ENCODE data around the gene ERC2. TPM values are rescaled to one million over a fixed set of nuclear protein-coding genes. Genes with fewer than 3 reads are reported as not detected.

Gene ERC2
- total and polyA plus RNA-seq, 2 of the 8 experiments (the other 6 are each of a cell fraction or from before 2014, with no cell fraction given), result 16.4 to 22.8 TPM

GRCh38 chr3:56055546-56055945 lies 412.7 kb downstream of the ERC2 start:
- Histone ChIP-seq H2AK5ac (ENCODE audit: low read depth, low read length) (no peak overlapping the region), H3K4ac (replicated peaks; ENCODE audit: insufficient read length, low read depth, low read length) (no peak overlapping the region), H3K56ac (replicated peaks; ENCODE audit: insufficient read length, low read depth, low read length) (no peak overlapping the region), H3K9ac (replicated peaks in 1 of 4; ENCODE audit: extremely low read depth in 1 of 4, low read depth in 3 of 4, low read length in 3 of 4) (no peak overlapping the region), H3K23ac (ENCODE audit: insufficient read length) (no peak overlapping the region), H3K27me3 (replicated peaks in 1 of 4; ENCODE audit: control insufficient read depth in 3 of 4, extremely low read depth in 1 of 4, insufficient read depth in 3 of 4, low read length in 3 of 4) (no peaks in the 10 kb centered on the region), H2BK120ac (replicated peaks; ENCODE audit: low read depth, low read length) (no peak overlapping the region), H3K27ac (ENCODE audit: low read depth, low read length) (no peak overlapping the region), H4K5ac (ENCODE audit: insufficient read length, low read depth, low read length) (no peak overlapping the region), H3K4me2 (ENCODE audit: insufficient read depth in 1 of 2, low read depth in 2 of 2, low read length in 2 of 2) (no peak overlapping the region), H3K79me1 (ENCODE audit: low read depth, low read length) (no peaks in the 10 kb centered on the region), H2BK20ac (ENCODE audit: low read length) (no peak overlapping the region), H3K23me2 (ENCODE audit: low read depth, low read length) (no peaks in the 10 kb centered on the region), H3K14ac (ENCODE audit: insufficient read length) (no peak overlapping the region), H4K20me1 (replicated peaks in 1 of 2; ENCODE audit: control insufficient read depth in 1 of 2, insufficient read depth in 2 of 2, low read length in 2 of 2) (no peaks in the 10 kb centered on the region), H2BK15ac (ENCODE audit: low read length) (no peak overlapping the region), H3K18ac (ENCODE audit: extremely low read depth, low read length) (no peak overlapping the region), H3K36me3 (ENCODE audit: control insufficient read depth in 2 of 4, insufficient read depth in 4 of 4, low read length in 3 of 4) (no peaks in the 10 kb centered on the region), H3K79me2 (ENCODE audit: control insufficient read depth in 1 of 2, insufficient read depth in 2 of 2, low read length in 2 of 2) (no peaks in the 10 kb centered on the region), H4K91ac (replicated peaks; ENCODE audit: insufficient read length, low read length) (no peak overlapping the region), H4K8ac (ENCODE audit: extremely low read depth, insufficient read depth, low read length) (no peak overlapping the region), H3K4me3 (ENCODE audit: extremely low read depth in 1 of 4, insufficient read depth in 2 of 4, low read depth in 3 of 4, low read length in 4 of 4) (0 out of 8 replicates have a peak overlapping the region, but pooled peaks of 1 of the 4 experiments have one; percentile 9), H3K4me1 (replicated peaks in 1 of 4; ENCODE audit: control insufficient read depth in 3 of 4, insufficient read depth in 4 of 4, low read length in 3 of 4) (peaks cover 7 to 30% (median 24%) of the 10 kb centered on the region in 4 experiments), H2BK12ac (ENCODE audit: low read depth, low read length) (no peak overlapping the region), H2AFZ (ENCODE audit: low read length) (no peak overlapping the region), H3K9me3 (ENCODE audit: insufficient read depth in 2 of 2, low read depth in 1 of 2, low read length in 1 of 2) (no peaks in the 10 kb centered on the region), H2BK5ac (ENCODE audit: low read depth, low read length) (no peak overlapping the region)
- FAIRE-seq (no peak), DNase-seq (ENCODE audit: low read depth in 1 of 2, low spot score in 2 of 2) (no peak)
- WGBS, 2 experiments (ENCODE audit: extremely low coverage in 1 of 2, insufficient coverage in 1 of 2, insufficient read length in 1 of 2, insufficient replicate concordance in 2 of 2, low coverage in 1 of 2, low lambda C conversion rate in 2 of 2, missing lambda C conversion rate in 1 of 2), result 71% methylated on average over 4 of the region's 4 CpGs; no CpG with 5 or more reads in 1 of the 2 experiments
- CTCF ChIA-PET (ENCODE audit: partially characterized antibody), result no interaction called here
- POLR2A ChIA-PET (ENCODE audit: partially characterized antibody), result interaction anchor here (0.9 kb wide), 1 partner anchor 9 kb away, joined by 4 read pairs; no protein-coding TSS in a partner anchor
- TF ChIP-seq RFX5 (IDR thresholded peaks at IDR 0.05; ENCODE audit: borderline replicate concordance, low read depth, low read length), result no peak
- 0 out of 2 replicates have a peak, but pooled peaks have one; percentile 37 for TF ChIP-seq CEBPB (IDR thresholded peaks at IDR 0.05; ENCODE audit: low read depth, low read length)

Data from H1 (cell line).